Measurements from ENCODE around the gene OR10K1. TPM values are rescaled to one million over a fixed set of nuclear protein-coding genes. Genes with fewer than 3 reads are reported as not detected.

The OR10K1 gene
- total RNA-seq (not detected), total RNA-seq (0 to 0.10 (median 0) reads per million in 172 experiments)
- polyA plus RNA-seq (2013, experiment 1 of 2), result not detected
- polyA plus RNA-seq (2013, experiment 2 of 2), result not detected

- Mint-ChIP-seq H3K4me3 (no peak within 1 kb of the TSS), H3K27me3 (no peaks in the 10 kb centered on the region), H3K9me3 (no peaks in the 10 kb centered on the region), H3K27ac (no peak within 1 kb of the TSS), H3K36me3 (ENCODE audit: low read depth) (no peaks in the 10 kb centered on the region), H3K4me1 (ENCODE audit: low read depth) (no peaks in the 10 kb centered on the region)
- peaks cover 0 to 6% of the 10 kb centered on the region in 2 experiments for H3K27me3 ChIP-seq (ENCODE audit: control insufficient read depth in 1 of 2, insufficient read depth in 2 of 2, low read length in 2 of 2)
- DNase-seq (no peak), ATAC-seq (ENCODE audit: poor library complexity) (no peak)
- intact Hi-C loops (cut with DNase I, micrococcal nuclease), result no loop called here
- H3K9me3 ChIP-seq (ENCODE audit: control insufficient read depth in 1 of 2, insufficient read depth in 1 of 2, low read length in 2 of 2), result no peaks in the 10 kb centered on the region
- CTCF ChIA-PET, result no interaction called here
- H3K27ac ChIP-seq (ENCODE audit: low read depth in 1 of 2, low read length in 2 of 2), result no peak within 1 kb of the TSS
- POLR2A ChIA-PET, result no interaction called here
- no peak for TF ChIP-seq CTCF (IDR thresholded peaks at IDR 0.05)
- no peaks in the 10 kb centered on the region for H3K36me3 ChIP-seq (ENCODE audit: insufficient read depth, low read length)
- H3K4me1 ChIP-seq (ENCODE audit: insufficient read depth, low read length), result no peaks in the 10 kb centered on the region
- H3K4me3 ChIP-seq (ENCODE audit: low read length), result no peak within 1 kb of the TSS
Observed at GRCh38 chr1:158461534-158461933, at the start of gene OR10K1. Gene OR10K1 (plus strand): TSS chr1:158461834. CDS start chr1:158465562, 3,728 bp downstream.

GRCh38 chr1:158414651-158415345, 46.8 kb upstream of the OR10K1 start:
- intact Hi-C loops (cut with DNase I, micrococcal nuclease), result no loop called here
- no peaks in the 10 kb centered on the region for H3K9me3 Mint-ChIP-seq
- ATAC-seq (ENCODE audit: poor library complexity) (no peak), DNase-seq (no peak)
- no peak overlapping the region for H3K27ac ChIP-seq (ENCODE audit: low read depth in 1 of 2, low read length in 2 of 2)
- no peak overlapping the region for H3K27ac Mint-ChIP-seq
- H3K27me3 ChIP-seq (ENCODE audit: control insufficient read depth in 1 of 2, insufficient read depth in 2 of 2, low read length in 2 of 2), result no peaks in the 10 kb centered on the region
- no peaks in the 10 kb centered on the region for H3K4me1 Mint-ChIP-seq (ENCODE audit: low read depth)
- no peaks in the 10 kb centered on the region for H3K9me3 ChIP-seq (ENCODE audit: control insufficient read depth in 1 of 2, insufficient read depth in 1 of 2, low read length in 2 of 2)
- no peak overlapping the region for H3K4me3 Mint-ChIP-seq
- POLR2A ChIA-PET, result no interaction called here
- CTCF ChIA-PET, result no interaction called here
- H3K36me3 ChIP-seq (ENCODE audit: insufficient read depth, low read length), result no peaks in the 10 kb centered on the region
- no peaks in the 10 kb centered on the region for H3K4me1 ChIP-seq (ENCODE audit: insufficient read depth, low read length)
- H3K4me3 ChIP-seq (ENCODE audit: low read length), result no peak overlapping the region
- no peaks in the 10 kb centered on the region for H3K27me3 Mint-ChIP-seq
- no peaks in the 10 kb centered on the region for H3K36me3 Mint-ChIP-seq (ENCODE audit: low read depth)
- TF ChIP-seq CTCF (IDR thresholded peaks at IDR 0.05), result no peak

- Histone ChIP-seq H3K36me3 (ENCODE audit: insufficient read depth, low read length) (no peaks in the 10 kb centered on the region), H3K27ac (ENCODE audit: low read depth in 1 of 2, low read length in 2 of 2) (no peak overlapping the region), H3K4me1 (ENCODE audit: insufficient read depth, low read length) (no peaks in the 10 kb centered on the region), H3K4me3 (ENCODE audit: low read length) (no peak overlapping the region), H3K9me3 (ENCODE audit: control insufficient read depth in 1 of 2, insufficient read depth in 1 of 2, low read length in 2 of 2) (no peaks in the 10 kb centered on the region), H3K27me3 (ENCODE audit: control insufficient read depth in 1 of 2, insufficient read depth in 2 of 2, low read length in 2 of 2) (no peaks in the 10 kb centered on the region)
- H3K36me3 Mint-ChIP-seq (ENCODE audit: low read depth), result no peaks in the 10 kb centered on the region
- no peak for TF ChIP-seq CTCF (IDR thresholded peaks at IDR 0.05)
- intact Hi-C loops (cut with DNase I, micrococcal nuclease), result no loop called here
- H3K4me3 Mint-ChIP-seq, result no peak overlapping the region
- H3K27ac Mint-ChIP-seq, result no peak overlapping the region
- ChIA-PET POLR2A (no interaction called here), CTCF (no interaction called here)
- no peaks in the 10 kb centered on the region for H3K4me1 Mint-ChIP-seq (ENCODE audit: low read depth)
- ATAC-seq (ENCODE audit: poor library complexity) (no peak), DNase-seq (no peak)
- no peaks in the 10 kb centered on the region for H3K27me3 Mint-ChIP-seq
- H3K9me3 Mint-ChIP-seq, result no peaks in the 10 kb centered on the region
Observed at GRCh38 chr1:158417586-158417985, 44.0 kb upstream of the OR10K1 start.

Measured in CD4-positive, alpha-beta T cell (primary cell).